AG04450 (cell line): ENCODE measurements around the gene PODXL2. TPM values are rescaled to one million over a fixed set of nuclear protein-coding genes. Genes with fewer than 3 reads are reported as not detected.

Experiments used
- CTCF ChIA-PET: fragments of 300-600, 350-600 bp; formaldehyde crosslinking; extraction: SDS; loops from one replicate; lab custom pipeline; 2022; ENCODE audit warnings: antibody characterized with exemption, inconsistent platforms; lab: Charles Lee
- POLR2A ChIA-PET: fragments of 350-600 bp; formaldehyde crosslinking; extraction: SDS; loops from one replicate; lab custom pipeline; 2021; ENCODE audit warnings: antibody characterized with exemption, inconsistent platforms; lab: Yijun Ruan, JAX
- DNase-seq: peaks from one replicate; pipeline ENCODE4 v3.0.0-alpha.2; 2011; ENCODE audit warnings: low read depth, low spot score
- H3K27ac ChIP-seq: one replicate; pipeline ENCODE4 v1.5.1; 2012; ENCODE audit warnings: low read depth, low read length, control low read depth
- H3K27me3 ChIP-seq: one replicate; pipeline ENCODE4 v1.6.0; 2012; ENCODE audit warnings: low read length; ENCODE audit not compliant: control insufficient read depth, insufficient read depth
- H3K4me3 ChIP-seq: 2 replicates; pipeline ENCODE4 v1.5.1; 2011; ENCODE audit warnings: mild to moderate bottlenecking, low read depth, low read length, control low read depth
- H3K9me3 ChIP-seq: 2 replicates; pipeline ENCODE4 v1.5.1; 2012; ENCODE audit warnings: low read length; ENCODE audit not compliant: control insufficient read depth, insufficient read depth
- polyA plus RNA-seq: library from polyadenylated mRNA; depleted of rRNA; stranded (reverse); fragments of >200 nt; gene quantifications from 2 replicates; pipeline ENCODE4 v1.2.3, GENCODE V29; 2011
- TF ChIP-seq, protein P1 (sequence below): IDR thresholded peaks from 2 replicates; pipeline ENCODE4 v1.5.1; 2011; ENCODE audit warnings: low read depth, low read length, control low read depth, inconsistent platforms

The PODXL2 gene
- polyA plus RNA-seq, 1 experiment, result 1.5 TPM

DNA sequence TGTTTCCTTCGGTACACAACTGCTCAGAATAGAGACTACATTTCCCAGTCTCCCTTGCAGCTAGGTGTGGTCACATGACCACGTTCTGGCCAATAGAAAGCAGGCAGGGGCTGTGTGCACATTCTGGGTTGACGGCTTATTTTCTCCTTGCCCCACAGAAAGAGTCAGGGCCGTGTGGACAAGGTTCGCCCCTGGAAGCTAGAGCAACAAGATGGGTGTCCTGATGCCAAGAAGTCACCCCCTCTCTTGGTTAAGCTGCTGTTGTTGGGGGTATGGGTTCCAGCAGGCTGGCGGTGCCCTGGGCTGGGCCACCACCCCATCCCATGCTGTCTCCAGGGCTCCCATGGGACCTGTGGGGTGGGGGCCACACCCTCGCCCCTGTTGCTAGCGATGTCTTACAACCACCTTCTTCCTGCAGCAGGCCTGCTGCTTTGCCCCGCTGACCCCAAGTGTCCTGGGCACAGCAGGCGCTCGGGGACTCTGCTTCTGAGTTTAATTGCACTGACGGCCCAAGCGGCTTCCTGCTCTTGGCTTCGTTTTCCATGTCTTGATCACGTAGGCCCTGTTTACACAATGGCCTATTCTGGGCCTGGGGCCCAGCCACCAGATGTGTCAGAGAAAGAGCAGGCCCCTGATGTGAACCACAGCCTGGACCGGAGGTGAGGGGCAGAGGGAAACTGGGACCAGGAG, 68.7 kb downstream of the PODXL2 start:
- H3K4me3 ChIP-seq, result peak overlapping the region; percentile 7; the same call in 1 of the 2 replicates
- no peaks in the 10 kb centered on the region for H3K27me3 ChIP-seq
- ChIA-PET POLR2A (interaction anchor here (1.0 to 1.4 kb wide), 4 partner anchors 38 to 363 kb away, joined by 3 to 6 read pairs (median 3); no protein-coding TSS in a partner anchor), CTCF (interaction anchor here (0.5 to 3.2 kb wide), 11 partner anchors 13 to 134 kb away, joined by 3 to 20 read pairs (median 3); partner anchors contain the start of gene MGLL)
- H3K9me3 ChIP-seq, result no peaks in the 10 kb centered on the region; the same call in 1 of the 2 replicates
- peak; percentile 72 for DNase-seq
- TF ChIP-seq, protein P1, sequence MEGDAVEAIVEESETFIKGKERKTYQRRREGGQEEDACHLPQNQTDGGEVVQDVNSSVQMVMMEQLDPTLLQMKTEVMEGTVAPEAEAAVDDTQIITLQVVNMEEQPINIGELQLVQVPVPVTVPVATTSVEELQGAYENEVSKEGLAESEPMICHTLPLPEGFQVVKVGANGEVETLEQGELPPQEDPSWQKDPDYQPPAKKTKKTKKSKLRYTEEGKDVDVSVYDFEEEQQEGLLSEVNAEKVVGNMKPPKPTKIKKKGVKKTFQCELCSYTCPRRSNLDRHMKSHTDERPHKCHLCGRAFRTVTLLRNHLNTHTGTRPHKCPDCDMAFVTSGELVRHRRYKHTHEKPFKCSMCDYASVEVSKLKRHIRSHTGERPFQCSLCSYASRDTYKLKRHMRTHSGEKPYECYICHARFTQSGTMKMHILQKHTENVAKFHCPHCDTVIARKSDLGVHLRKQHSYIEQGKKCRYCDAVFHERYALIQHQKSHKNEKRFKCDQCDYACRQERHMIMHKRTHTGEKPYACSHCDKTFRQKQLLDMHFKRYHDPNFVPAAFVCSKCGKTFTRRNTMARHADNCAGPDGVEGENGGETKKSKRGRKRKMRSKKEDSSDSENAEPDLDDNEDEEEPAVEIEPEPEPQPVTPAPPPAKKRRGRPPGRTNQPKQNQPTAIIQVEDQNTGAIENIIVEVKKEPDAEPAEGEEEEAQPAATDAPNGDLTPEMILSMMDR, result no peak
- H3K27ac ChIP-seq, result peak overlapping the region; percentile 96

DNA sequence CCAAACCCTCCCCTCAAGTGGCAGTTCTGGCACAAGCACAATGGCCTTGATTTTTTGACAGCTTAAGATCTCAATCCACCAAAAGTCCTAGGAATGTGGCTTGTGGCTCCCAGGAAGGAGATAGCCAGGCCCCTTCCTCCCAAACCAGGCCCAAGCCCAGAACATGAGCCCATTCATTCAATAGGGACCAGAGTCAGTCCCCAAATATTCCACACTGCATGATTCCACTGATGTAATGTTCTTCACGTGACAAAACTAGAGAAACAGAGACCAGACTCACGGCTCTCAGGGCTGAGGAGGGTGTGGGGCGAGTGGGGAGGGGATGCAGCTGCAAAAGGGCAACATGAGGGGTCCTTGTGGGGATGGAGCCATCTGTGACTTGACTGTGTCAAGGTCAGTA, 69.3 kb downstream of the PODXL2 start:
- ChIA-PET CTCF (interaction anchor here (1.2 to 1.6 kb wide), 2 partner anchors 42 to 123 kb away, joined by 3 read pairs; no protein-coding TSS in a partner anchor), POLR2A (no interaction called here)
- Histone ChIP-seq H3K27ac (peak overlapping the region; percentile 96), H3K27me3 (no peaks in the 10 kb centered on the region), H3K9me3 (no peaks in the 10 kb centered on the region; the same call in 1 of the 2 replicates), H3K4me3 (no peak overlapping the region)
- DNase-seq, result no peak
- TF ChIP-seq, protein P1, result no peak

DNA sequence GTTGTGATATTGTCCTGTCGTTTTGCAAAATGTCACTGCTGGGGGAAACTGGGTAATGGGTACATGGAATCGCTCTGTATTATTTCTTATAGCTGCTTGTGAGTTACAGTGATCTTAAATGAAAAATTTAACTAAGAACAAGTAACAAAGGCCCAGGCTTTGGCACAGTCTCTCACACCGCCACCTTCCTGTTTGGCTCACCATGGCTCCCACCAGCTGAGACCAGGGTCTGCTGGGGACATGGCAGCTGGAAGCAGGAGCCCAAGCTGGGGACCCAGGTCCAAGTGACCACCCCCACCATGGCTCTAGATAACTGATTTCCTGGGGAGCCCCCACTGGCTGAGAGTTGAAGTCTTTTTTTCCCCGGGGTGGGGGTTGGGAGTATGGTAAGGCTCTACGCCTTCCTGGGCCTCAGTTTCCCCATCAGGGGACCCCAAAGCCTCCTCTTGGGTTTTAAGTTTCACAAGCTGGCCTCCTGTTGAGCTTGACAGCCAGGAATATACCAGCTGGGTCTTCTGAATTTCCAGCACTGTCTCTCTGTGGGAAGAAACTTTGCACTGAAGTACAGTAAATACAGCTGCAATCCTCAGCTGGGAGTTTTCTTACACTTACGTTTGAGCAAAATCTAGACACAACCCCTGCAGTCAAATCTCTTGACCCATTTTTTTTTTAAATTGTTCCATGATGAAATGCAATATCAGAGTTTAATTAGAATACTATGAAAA, 69.9 kb downstream of the PODXL2 start:
- DNase-seq, result no peak
- CTCF ChIA-PET, result interaction anchor here (0.6 to 1.6 kb wide), 4 partner anchors 44 to 917 kb away, joined by 3 to 6 read pairs (median 3); no protein-coding TSS in a partner anchor

DNA sequence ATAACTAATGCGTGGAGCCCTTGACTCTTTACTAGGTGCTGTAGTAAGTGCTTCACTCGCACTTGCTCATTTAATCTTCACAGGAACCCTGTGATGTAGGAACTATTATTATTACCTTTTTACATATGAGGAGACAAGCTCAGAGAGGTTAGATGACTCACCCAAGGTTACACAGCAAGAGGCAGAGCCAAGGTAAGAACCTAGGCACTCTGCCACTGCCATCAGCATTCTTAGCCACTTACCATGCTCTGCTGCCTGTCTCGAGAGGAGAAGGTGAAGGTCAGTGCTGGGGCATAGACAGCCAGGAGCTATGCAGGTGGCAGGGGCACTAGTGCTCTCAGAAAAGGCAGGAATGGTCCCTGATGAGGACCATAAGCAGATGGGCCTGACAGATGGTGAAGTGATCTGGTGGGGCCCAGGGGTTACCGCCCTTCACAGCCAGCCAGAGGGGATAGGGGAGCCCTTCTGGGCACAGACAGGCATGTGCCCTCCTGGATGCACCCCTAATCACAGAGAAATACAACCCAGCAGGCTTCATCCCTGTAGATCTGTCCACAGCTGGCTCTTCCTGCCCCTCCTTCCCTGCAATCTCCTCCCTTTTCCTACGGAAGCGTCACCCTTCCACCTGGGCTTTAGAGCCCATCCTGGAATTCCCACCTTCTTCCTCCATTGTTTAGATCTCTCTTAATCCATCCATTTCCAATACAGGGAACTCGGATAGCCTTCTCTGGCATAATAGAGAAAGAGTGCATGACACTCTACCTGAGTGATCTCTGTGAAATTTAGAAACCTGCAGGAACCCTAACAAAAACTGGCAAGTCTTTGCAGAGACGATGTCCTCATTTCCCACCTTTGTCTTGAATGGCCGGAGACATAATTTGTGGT, 70.7 kb downstream of the PODXL2 start:
- CTCF ChIA-PET, result interaction anchor here (0.6 to 1.6 kb wide), 5 partner anchors 43 to 916 kb away, joined by 3 to 6 read pairs (median 3); no protein-coding TSS in a partner anchor

More for the DNA sequence above, 69.9 kb downstream of the PODXL2 start:
- TF ChIP-seq, protein P1, result no peak
- peak overlapping the region; percentile 96 for H3K27ac ChIP-seq
- no peak overlapping the region for H3K4me3 ChIP-seq
- no peaks in the 10 kb centered on the region for H3K27me3 ChIP-seq
- no peaks in the 10 kb centered on the region; the same call in 1 of the 2 replicates for H3K9me3 ChIP-seq
- POLR2A ChIA-PET, result no interaction called here

More for the DNA sequence above, 70.7 kb downstream of the PODXL2 start:
- Histone ChIP-seq H3K27me3 (no peaks in the 10 kb centered on the region), H3K4me3 (no peak overlapping the region), H3K27ac (peak overlapping the region; percentile 77), H3K9me3 (no peaks in the 10 kb centered on the region; the same call in 1 of the 2 replicates)
- DNase-seq, result no peak
- POLR2A ChIA-PET, result no interaction called here
- TF ChIP-seq, protein P1, result no peak
